HL-60/S4 treated with retinoic acid at 250 ng/mL for 4 days and 3 days (cell line): ENCODE data around the gene TNIP3.
"Not testable (repeated sequence)": the region's sequence is repeated elsewhere in the genome, so short reads cannot be mapped to it uniquely, and the experiment has no call there.

ENCODE experiments used
- in situ Hi-C: fragments of 300-500 bp; cut with MboI; formaldehyde crosslinking; loops from 2 replicates; pipeline ENCODE4 v1.7.0; 2022; ENCODE audit warnings: low sequenced_read_pairs

Gene TNIP3

GRCh38 chr4:121164291-121164690 is at the start of gene TNIP3:
TSS of gene TNIP3 (minus strand) at chr4:121164321. CDS start at chr4:121164125, 196 bp downstream.
- in situ Hi-C loops = no loop called here

GRCh38 chr4:121212806-121213205 is 48.7 kb upstream of the TNIP3 start:
- in situ Hi-C loops = no loop called here

- in situ Hi-C loops = no loop called here
Measured at GRCh38 chr4:121209171-121209570, 45.0 kb upstream of the TNIP3 start.

- in situ Hi-C loops = no loop called here
Measured at GRCh38 chr4:121208244-121209007, 44.3 kb upstream of the TNIP3 start.

- in situ Hi-C loops = not testable (repeated sequence)
Measured at GRCh38 chr4:121205777-121206176, 41.7 kb upstream of the TNIP3 start.

GRCh38 chr4:121200795-121201472 is 36.8 kb upstream of the TNIP3 start:
- in situ Hi-C loops = no loop called here

GRCh38 chr4:121199742-121200561 is 35.8 kb upstream of the TNIP3 start:
- in situ Hi-C loops = no loop called here

- in situ Hi-C loops = no loop called here
Measured at GRCh38 chr4:121198251-121198650, 34.1 kb upstream of the TNIP3 start.

- in situ Hi-C loops = no loop called here
Measured at GRCh38 chr4:121195649-121196048, 31.5 kb upstream of the TNIP3 start.

GRCh38 chr4:121192480-121192879 is 28.4 kb upstream of the TNIP3 start:
- in situ Hi-C loops = no loop called here

GRCh38 chr4:121192013-121192412 is 27.9 kb upstream of the TNIP3 start:
- in situ Hi-C loops = no loop called here

GRCh38 chr4:121191361-121191760 is 27.2 kb upstream of the TNIP3 start:
- in situ Hi-C loops = no loop called here

GRCh38 chr4:121190389-121190788 is 26.3 kb upstream of the TNIP3 start:
- in situ Hi-C loops = no loop called here

- in situ Hi-C loops = no loop called here
Measured at GRCh38 chr4:121189326-121190215, 25.4 kb upstream of the TNIP3 start.

- in situ Hi-C loops = no loop called here
Measured at GRCh38 chr4:121187206-121187605, 23.1 kb upstream of the TNIP3 start.

- in situ Hi-C loops = no loop called here
Measured at GRCh38 chr4:121185960-121186359, 21.8 kb upstream of the TNIP3 start.

- in situ Hi-C loops = no loop called here
Measured at GRCh38 chr4:121183989-121184388, 19.9 kb upstream of the TNIP3 start.

GRCh38 chr4:121183361-121183760 is 19.2 kb upstream of the TNIP3 start:
- in situ Hi-C loops = no loop called here

- in situ Hi-C loops = no loop called here
Measured at GRCh38 chr4:121182296-121182695, 18.2 kb upstream of the TNIP3 start.

GRCh38 chr4:121181493-121181892 is 17.4 kb upstream of the TNIP3 start:
- in situ Hi-C loops = no loop called here

GRCh38 chr4:121180558-121180957 is 16.4 kb upstream of the TNIP3 start:
- in situ Hi-C loops = no loop called here
